DMS114 treated with DMSO at 0.1 percent for 48 hours (cell line): ENCODE results near the gene NPVF.

Experiments used
- DNase-seq: peaks from one replicate; lab custom pipeline; 2025; ENCODE audit not compliant: unreplicated experiment; lab: John Stamatoyannopoulos, UW

NPVF gene

GRCh38 chr7:25235471-25235870, 7.2 kb upstream of the NPVF start:
- DNase-seq = no peak

DNA sequence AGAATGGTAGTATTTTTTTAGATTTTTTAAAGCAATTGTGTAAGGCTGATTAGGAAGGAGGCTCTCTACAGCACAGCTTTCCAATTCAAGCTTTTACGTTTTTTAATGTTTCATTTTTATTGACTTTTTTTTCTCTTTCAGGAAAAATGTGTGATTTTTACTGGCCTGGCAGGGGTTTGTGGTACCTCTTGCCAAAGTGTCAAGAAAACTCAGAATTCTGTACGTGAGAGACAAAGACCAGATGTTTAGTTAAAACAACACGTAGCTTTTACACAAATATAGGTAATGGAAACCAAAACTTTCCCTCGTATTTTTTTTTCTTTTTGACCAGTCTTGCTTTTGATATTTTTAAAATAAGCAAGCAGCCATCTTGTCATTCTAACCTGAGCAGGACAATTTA, 6.0 kb upstream of the NPVF start:
- no peak for DNase-seq

- DNase-seq = no peak
Observed at GRCh38 chr7:25223206-25223605, 5.1 kb downstream of the NPVF start.

DNA sequence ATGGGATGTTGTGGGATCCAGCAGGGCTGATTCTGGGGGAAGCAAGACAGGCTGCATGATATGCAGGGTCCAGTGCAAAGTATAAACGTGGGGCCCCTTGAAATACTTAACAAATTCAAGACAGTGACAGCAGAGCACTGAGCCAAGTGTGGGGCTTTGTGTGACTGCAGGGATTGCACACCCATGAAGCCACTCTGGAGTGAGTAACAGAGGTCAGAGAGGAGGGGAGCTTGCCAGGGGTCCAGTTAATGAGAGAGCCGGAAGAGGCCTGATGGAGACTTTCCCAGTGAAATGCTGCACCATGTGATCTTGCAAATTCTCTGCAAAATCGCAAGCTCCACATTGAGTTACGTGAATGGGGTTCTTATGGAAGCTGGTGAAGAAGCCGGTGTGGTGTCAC, 5.6 kb downstream of the NPVF start:
- no peak for DNase-seq

DNA sequence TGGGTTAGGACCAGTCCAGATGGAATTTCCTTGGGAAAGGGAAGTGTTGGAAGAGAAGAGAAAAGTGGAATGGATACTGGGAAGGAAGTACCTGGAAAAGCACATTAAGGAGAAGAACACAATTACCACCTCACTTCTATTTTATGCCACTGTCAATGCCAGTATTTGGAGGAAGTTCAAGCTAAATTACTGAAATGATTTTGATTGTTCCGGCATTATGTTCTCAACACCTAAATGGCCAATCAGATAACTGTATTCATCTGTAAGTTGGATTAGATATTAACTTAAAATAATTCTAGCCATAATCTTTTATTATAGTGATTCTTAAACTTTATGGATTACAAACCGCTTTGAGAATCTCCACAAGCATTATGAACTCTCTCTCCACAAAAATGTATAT, 7.3 kb downstream of the NPVF start:
- no peak for DNase-seq

DNA sequence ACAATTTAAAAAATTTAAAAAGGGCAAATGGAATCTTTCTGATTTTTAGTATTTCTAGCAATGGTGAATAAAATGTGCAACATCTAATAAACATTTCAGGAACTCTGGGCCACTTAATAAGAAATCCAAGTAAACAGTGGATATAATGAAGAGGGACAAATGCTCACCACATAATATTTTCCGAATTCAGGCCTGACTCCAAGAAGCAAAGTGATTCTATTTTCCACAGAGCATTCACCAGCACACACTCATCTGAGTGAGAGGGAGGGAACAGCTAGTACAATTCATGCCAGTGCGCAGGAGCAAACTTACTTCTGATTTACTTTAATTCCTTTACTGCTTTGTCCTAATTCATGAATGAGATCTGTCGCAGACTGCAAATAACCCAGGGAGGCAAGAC, 10.1 kb downstream of the NPVF start:
- DNase-seq = no peak

GRCh38 chr7:25216837-25217236, 11.4 kb downstream of the NPVF start:
- DNase-seq = peak; percentile 43

DNA sequence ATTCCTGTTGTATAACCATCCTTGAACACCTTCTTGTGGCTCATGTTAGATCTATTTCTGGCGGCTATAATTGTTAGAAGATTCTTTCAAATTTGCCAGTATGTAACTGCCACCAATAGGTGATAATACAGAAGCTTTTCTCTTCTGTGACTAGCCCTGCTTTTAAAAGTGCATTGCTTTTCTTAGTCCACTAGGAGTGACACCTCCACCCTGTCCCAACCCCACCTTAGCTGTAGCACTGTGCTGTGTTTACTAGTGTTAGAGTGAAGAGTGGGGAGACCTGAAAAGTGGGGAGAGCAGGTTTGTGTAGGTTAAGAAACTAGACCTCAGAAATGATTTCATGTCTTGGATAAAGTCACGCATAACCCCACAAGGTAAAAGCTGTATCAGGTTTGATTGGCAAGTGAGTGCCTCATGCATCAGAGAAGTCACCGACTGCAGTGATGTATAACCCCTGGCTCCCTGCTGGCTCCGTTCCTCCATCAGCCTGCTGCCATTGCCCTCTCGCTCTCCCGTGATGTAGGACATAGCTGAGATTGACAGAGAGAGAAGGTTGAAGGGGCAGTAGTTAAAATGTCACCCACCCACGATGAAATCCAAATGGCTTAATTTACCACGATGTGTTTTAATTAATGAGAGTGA, 12.5 kb downstream of the NPVF start:
- no peak for DNase-seq

DNA sequence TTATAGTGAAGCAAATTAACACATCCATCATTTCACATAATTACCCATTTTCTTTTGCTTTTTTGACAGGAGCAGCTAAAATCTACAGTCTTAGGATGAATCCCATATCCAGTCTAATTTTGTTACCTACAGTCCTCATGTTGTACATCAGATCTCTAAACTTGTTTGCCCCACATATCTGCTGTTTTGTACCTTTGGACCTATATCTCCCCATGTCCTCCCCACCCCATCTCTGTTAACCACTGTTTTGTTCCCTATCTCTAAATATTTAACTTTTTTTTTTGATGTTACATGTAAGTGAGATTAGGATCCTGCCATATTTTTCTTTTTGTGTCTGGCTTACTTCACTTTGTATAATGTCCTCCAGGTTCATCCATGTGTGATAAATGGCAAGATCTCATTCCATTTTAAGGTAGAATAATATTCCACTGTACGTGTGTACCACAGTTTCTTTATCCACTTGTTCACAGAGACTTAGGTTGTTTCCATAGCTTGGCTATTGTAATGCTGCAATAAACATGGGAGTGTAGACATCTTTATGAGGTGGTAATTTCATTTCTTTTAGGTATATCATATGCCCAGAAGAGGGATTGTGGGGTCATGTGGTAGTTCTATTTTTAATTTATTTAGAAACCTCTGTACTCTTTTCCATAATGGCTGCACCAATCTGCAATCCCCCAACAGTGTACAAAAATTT, 19.6 kb downstream of the NPVF start:
- no peak for DNase-seq

DNA sequence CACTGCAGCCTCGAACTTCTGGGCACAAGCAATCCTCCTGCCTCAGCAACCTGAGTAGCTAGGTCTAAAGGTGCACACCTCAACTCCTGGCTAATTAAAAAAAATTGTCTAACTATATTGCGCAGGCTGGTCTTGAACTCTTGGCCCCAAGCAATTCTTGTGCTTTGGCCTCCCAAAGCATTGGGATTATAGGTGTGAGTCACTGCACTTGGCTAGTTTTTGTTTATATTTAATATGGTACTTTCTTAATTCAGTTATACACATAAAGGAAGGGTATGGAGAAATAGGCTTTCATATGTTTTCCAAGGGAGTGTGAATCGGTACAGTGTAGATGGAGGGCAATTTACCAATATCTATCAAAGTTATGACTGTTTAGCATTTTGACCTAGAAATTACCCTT, 20.4 kb downstream of the NPVF start:
- no peak for DNase-seq

DNA sequence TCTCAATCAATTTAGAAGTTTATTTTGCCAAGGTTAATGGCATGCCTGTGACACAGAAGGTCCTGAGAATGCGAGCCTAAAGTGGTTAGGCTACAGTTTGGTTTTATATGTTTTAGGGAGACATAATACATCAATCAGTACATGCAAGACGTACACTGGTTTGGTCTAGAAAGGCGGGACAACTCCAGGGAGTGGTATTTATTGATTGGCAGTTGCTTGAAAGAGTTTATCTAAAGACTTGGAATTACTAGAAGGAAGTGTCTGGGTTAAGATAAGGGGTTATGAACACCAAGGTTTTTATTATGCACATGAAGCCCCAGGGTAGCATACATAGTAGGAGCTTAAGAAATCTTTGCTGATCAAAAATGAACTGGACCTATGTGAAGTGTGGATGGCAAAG, 21.5 kb downstream of the NPVF start:
- no peak for DNase-seq

DNA sequence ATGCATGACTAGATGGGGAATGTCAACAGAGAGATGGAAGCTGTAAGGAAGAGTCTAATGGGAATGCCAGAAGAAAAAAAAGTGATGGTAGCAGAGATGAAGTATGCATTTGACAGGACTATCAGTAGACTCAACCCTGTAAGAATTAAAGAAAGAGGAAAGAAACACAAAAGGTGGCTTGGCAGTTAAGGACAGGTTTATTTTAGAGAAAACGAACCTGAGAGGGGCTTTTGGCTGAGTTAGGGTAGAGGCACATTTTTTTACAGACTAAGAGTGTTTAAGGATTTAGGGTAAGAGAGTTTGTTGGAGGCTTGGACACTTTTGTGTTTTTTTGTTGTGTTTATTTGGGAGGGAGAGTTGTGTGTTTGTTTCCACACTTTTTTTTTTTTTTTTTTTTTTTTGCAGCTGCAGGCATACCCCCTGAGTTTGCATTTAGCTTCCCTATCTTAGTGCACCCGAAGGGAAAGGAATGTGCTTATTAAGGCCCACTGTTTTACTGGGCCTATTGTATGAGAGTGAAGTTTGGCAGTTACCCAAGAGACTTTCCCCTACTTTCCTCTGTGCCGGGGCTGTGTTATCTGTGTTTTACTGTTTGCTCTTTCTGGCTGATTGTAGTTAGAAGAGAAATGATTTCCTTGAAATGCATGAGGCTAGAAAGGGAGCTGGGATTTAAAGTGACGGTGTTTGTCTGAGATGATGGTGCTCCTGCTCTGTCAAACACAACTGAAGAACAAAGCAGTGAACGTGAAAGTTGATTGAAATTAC, 32.0 kb downstream of the NPVF start:
- no peak for DNase-seq

DNA sequence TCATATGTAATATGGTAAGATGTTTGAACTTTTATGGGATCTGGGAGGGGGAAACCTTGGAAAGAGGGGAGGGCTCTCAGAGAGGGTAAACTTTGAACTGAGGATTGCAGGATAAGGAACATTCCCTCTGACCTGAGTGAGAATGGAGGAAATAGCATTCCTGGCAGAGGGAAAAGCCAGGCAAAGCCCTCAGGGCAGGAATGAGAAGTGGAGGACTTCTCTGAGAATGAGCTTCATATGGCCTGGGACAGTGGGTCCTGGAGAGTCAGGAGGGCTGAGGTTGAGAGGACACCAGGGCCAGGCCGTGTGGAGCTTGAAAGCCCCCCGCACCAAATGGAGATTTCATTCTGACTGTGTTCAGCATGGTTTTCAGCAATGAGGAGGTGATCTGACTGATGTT, 34.2 kb downstream of the NPVF start:
- no peak for DNase-seq

DNA sequence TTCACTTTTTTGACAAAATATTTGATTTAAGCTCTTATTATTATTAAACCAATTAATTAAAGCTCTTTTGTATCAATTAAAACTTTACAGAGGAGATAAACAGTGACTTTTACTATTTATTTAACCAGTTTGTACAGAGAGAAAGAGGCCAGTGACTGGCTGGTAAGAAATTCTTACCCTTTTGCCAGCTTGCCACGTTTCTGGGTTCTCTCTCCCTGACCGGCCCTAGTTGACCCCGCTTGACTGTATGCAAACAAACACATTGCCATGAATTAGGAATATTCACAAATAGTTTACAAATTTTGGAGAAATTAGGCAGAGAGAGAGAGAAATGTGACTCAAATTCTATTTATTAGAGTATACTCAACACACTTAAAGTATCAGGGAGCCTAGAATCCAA, 36.2 kb downstream of the NPVF start:
- DNase-seq = no peak

- DNase-seq = no peak
Observed at GRCh38 chr7:25189197-25189596, 39.1 kb downstream of the NPVF start.

GRCh38 chr7:25187932-25188331, 40.4 kb downstream of the NPVF start:
- no peak for DNase-seq

DNA sequence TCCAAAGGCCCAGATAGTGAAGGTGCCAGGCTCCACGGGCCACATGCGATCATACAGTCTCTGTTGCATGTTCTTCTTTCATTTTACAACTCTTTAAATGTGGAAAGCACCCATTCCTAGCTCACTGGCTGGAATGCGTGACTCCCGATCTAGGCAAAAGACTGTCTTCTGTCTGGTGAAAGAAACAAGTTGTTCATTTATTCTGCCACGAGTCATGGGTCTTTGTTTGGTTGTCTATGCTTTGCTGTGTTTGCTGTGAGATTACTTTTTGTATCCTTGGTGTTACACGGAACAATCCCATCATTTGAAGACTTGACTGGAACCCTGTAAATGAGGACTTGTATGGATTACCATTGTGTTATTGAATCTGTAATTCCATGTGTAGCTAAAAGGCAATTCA, 41.9 kb downstream of the NPVF start:
- no peak for DNase-seq

DNA sequence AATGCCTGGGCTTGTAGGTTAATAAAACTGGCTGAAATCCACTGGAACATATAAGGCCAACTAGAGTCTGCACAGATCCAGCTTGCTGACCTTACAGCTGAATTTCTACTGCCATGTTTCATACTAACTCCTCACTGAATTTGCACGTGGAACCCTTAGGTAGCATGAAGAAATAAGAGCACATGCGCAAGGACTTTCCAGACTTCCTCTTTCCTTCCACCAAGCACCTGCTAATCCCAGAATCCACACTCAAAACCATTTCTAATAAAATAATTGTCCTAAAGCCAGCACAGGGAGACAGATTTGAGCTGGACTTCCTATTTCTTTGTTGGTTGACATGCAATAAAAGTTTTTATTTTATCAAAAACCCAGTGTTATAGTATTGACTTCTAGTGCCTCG, 46.8 kb downstream of the NPVF start:
- DNase-seq = no peak

- no peak for DNase-seq
Observed at GRCh38 chr7:25180946-25181345, 47.3 kb downstream of the NPVF start.

- no peak for DNase-seq
Observed at GRCh38 chr7:25180592-25180923, 47.7 kb downstream of the NPVF start.

DNA sequence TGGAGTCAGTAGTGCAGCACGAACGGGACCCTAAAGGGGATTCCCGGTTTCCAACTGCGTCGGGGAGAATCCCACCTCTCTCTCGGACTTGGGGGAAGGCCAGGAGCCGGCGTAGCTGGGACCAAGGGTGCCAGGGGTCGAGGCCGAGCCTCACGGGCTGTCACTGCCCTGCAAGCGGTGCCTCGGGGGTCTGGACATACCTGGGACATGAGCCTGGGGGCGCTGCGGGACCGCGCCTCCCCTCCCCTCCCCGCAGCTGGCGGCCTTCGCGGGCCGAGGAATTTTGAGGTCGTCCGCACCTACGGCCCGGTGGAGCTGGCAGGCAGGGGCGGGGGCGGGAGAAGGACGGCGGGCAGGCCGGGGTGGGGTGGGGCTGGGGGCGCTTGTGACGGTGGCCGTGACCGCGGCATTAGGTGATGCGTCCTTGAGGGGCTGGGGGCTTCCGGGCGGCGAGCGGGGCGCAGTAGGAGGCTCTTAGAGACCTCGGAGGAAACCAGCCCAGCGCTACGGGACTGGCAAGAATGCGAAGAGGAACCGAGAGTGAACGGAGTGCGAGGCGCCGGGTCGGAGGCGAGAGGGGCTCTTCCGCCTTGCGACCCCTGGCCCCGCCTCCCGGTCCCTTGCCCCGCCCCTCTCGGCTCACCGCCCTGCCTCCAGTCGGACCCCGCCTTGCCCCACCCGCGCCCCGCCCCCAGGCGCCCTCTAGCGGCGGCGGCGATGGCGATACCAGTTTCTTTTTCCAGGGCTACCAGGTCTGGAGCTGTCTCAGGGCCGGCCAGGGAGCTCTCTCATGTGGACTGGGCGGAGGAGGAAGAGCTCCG, 48.3 kb downstream of the NPVF start:
- peak; percentile 78 for DNase-seq

DNA sequence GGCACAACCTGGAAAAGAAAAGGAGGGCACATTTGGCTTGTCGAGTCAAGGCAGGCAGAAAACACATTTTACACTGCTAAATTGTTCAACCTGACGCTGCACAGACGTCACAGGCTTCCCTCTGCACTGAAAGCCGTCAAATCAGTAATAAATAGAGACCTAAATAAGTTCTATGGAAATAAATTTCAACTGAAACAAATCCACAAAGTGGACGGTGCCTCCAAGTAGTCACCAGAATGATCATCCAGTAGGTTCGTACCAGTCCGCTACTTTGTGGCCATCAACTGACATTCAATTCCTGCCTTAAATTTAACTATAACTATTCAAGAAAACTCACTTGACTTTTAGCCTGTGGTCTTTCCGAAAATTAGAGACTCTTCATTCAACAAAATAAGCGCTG, 49.0 kb downstream of the NPVF start:
- DNase-seq = no peak
